GM12873 (cell line): ENCODE measurements around the gene CEACAM4.

Source experiments
- TF ChIP-seq, protein P1 (sequence below): IDR thresholded peaks from 2 replicates; pipeline ENCODE4 v1.5.1; 2012; ENCODE audit warnings: low read depth, mild to moderate bottlenecking, moderate library complexity, low read length, control low read depth; ENCODE audit not compliant: insufficient read depth; ENCODE audit errors: missing control alignments

CEACAM4 gene

DNA sequence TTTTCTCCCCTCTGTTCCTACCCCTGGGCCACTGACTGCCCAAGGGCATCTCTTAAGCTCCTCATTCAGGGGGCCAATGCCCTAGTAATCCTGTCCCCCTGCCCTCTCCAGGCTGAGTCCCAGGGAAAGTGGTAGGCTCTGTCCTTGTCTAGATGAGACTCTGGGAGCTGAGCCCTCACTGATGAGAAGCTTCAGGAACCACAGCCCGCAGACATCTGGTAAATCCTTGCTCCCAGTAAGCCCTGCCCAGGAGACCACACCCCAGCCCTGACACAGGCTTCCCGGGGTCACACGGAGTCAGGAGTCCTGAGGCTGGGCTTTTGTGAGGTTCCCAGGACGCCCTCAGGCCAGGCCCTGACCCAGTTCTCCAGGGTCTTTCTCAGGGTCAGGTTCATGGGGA lies 1.9 kb downstream of the CEACAM4 start:
- TF ChIP-seq, protein P1, sequence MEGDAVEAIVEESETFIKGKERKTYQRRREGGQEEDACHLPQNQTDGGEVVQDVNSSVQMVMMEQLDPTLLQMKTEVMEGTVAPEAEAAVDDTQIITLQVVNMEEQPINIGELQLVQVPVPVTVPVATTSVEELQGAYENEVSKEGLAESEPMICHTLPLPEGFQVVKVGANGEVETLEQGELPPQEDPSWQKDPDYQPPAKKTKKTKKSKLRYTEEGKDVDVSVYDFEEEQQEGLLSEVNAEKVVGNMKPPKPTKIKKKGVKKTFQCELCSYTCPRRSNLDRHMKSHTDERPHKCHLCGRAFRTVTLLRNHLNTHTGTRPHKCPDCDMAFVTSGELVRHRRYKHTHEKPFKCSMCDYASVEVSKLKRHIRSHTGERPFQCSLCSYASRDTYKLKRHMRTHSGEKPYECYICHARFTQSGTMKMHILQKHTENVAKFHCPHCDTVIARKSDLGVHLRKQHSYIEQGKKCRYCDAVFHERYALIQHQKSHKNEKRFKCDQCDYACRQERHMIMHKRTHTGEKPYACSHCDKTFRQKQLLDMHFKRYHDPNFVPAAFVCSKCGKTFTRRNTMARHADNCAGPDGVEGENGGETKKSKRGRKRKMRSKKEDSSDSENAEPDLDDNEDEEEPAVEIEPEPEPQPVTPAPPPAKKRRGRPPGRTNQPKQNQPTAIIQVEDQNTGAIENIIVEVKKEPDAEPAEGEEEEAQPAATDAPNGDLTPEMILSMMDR = no peak

DNA sequence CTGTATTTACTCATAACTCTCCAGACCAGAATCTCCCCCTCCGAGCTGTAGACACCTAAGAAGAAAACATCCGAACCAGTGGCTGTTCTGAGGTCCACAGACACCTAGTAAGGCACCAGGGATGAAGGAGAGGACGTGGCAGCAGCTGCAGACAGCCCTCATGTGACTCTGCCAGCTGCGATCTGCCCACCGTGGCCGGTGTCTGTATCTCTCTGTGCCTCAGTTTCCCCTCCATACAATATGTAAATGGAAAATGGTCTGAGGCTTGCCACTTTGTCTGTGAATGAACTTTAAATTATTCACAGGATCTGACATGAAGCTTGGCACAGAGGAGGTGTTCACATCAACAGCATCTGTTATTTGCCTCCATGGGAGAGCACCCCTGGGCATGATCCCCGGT lies 2.4 kb downstream of the CEACAM4 start:
- TF ChIP-seq, protein P1 = no peak

DNA sequence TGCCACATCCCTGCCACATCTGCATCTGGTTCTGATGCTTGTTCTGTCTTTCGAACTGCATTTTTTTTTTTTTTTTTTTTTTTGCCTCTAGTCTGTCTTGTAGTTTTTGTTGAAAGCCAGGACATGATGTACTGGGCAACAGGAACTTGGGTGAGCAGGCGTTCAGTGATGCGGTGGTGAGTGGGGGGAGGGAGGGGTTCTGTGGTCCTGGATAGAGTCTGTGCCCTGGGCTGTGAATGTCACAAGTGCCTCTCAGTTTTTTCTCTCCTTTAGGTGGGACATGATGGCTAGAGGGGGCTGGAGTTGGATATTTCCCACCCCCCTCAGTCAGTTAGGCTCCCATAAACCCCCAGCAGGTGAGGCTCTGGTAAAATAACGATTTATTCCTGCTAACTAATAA lies 3.5 kb downstream of the CEACAM4 start:
- TF ChIP-seq, protein P1 = no peak

DNA sequence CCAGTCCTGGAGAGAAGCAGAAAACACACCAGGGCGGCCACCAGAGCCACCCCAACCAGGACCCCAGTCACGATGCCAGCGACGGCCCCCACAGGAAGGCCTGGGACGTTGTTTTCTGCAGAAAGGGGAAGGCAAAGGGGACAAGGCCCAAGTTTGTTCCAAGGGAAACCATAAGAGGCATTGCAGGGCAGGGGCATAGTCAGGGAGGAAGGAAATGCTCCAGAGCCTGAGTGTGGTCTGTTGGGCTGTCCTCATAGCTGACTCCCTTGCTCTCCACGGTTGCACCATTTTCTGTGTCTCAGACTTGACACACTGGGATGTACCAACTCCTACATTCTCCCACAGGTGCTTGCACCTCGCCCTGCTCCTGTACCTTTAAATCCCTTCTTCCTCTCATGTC lies 5.2 kb downstream of the CEACAM4 start:
- TF ChIP-seq, protein P1 = no peak

DNA sequence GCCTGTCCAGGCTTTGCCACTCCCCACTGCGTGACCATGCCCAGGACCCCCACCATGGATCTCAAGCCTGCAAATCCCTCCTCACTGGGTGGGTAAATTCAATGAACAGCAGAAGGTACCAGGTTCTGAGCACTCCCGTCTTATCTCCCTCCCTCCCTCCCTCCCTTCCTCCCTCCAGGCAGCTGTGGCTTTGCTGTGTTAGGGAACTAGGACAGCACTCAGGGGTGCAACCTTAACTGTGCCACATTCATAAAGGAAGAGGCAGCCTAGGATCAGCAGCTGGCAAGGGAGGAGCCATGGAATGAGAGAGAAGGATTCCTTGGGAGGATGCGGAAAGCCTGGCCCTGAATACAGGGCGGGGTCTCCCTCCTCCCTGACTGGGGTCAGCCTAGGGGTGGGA lies 5.6 kb downstream of the CEACAM4 start:
- TF ChIP-seq, protein P1 = no peak

DNA sequence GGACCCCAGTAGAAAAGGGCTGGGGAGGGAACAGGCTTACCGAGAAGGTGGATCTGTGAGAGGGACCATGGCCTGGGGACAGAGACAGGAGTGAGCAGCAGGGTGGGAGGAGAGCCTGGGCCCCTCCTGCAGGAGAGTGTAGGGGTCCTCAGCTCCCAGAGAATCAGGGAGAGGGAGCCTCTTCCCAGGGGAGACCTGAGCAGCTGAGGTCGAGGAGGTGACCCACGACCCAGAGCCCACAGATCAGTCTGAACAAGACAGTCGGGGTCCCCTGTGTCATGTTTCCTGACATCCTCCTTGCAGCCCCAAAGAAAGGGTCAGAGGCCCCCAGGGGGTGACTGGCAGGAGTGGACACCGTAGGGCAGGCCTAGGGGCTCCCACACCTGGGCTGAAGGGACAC lies 6.7 kb downstream of the CEACAM4 start:
- TF ChIP-seq, protein P1 = no peak

DNA sequence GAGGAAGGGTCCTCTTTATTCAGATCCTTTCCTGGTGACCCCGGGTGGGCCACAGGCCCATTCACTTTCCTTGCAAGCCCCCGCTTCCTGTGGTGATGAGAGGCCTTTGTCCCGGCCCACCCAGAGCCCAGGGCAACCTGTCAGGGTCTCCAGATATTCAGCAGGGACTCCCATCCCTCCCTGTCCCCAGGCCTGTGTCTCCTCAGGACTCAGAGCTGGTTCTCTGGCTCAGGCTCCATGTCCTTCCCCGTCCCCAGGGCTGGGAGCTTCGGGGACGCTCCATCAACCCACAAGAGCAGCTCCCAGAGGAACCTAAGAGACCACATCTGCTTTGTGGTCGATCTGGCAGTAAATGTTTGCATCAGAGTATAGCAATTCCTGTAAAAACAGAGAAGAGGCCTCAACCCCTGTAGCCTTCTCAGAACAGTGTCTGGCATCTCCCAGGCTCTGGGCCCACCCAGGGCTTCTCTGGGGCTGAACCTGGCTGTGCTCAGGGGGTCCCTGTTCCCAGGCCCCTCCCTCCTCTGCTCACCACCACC lies 7.8 kb downstream of the CEACAM4 start:
- TF ChIP-seq, protein P1 = no peak
